ENCODE results near the gene SCGB2B2. TPM values are rescaled to one million over a fixed set of nuclear protein-coding genes. Genes with fewer than 3 reads are reported as not detected.
"Not testable (repeated sequence)": the region's sequence is repeated elsewhere in the genome, so short reads cannot be mapped to it uniquely, and the experiment has no call there.

Gene SCGB2B2
- polyA plus RNA-seq, 1 donor = 0.64 TPM

DNA sequence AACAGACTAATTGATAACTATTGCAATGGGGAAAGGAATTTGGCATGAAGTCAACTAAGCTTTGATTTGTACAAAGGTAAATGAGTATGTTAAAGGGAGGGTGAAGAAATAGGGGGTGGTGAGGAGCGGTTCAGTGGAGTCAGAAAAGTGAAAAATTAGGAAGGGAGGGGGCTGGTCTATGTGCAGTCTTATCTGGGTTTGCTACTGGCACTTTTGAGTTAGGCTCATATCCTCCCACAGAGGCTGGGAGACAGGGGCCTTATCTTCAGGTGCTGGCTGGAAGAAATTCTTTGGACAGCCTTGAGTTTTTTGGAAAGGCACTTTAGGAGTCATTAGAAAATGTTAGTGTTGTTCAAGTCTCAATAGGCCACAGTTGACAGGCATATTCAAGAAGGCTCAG, 11.6 kb upstream of the SCGB2B2 start:
- Histone ChIP-seq H3K9me3 (ENCODE audit: control insufficient read depth, low read depth, low read length) (peaks cover 11% of the 10 kb centered on the region), H3K27me3 (ENCODE audit: control insufficient read depth, insufficient read depth, low read length) (no peaks in the 10 kb centered on the region), H3K27ac (ENCODE audit: low read length) (no peak overlapping the region), H3K4me3 (ENCODE audit: low read length) (no peak overlapping the region), H3K4me1 (ENCODE audit: control insufficient read depth, insufficient read depth, low read length) (no peaks in the 10 kb centered on the region), H3K36me3 (ENCODE audit: control insufficient read depth, insufficient read depth, low read length) (peaks cover 8% of the 10 kb centered on the region)
- 100% methylated on average over 1 of the region's 1 CpG for WGBS (ENCODE audit: insufficient coverage, low lambda C conversion rate)
- DNase-seq = no peak

DNA sequence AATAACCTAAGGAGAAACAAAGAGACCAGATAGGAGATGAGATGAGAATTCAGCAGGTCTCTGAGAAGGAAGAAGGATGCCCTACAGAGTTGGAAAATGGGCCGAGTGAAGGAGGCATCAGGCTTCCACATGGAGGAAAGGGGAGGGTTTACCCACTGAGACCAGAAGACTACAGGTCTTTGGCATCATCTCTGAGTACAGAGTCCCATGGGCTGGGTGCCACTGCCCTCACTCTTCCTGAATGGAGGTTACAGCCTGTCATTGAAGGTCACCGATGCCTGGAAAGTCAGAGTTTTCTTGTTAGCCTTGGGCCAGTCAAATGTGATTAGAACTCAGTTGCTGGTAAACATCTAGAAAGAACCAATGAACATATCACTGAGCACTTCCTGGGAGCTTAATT, 10.4 kb upstream of the SCGB2B2 start:
- Histone ChIP-seq H3K4me3 (ENCODE audit: low read length) (no peak overlapping the region), H3K27ac (ENCODE audit: low read length) (no peak overlapping the region), H3K36me3 (ENCODE audit: control insufficient read depth, insufficient read depth, low read length) (peaks cover 14% of the 10 kb centered on the region), H3K9me3 (ENCODE audit: control insufficient read depth, low read depth, low read length) (peaks cover 18% of the 10 kb centered on the region), H3K4me1 (ENCODE audit: control insufficient read depth, insufficient read depth, low read length) (no peaks in the 10 kb centered on the region), H3K27me3 (ENCODE audit: control insufficient read depth, insufficient read depth, low read length) (no peaks in the 10 kb centered on the region)
- WGBS (ENCODE audit: insufficient coverage, low lambda C conversion rate) = no CpG with 5 or more reads among the region's 2 CpGs
- DNase-seq = no peak

DNA sequence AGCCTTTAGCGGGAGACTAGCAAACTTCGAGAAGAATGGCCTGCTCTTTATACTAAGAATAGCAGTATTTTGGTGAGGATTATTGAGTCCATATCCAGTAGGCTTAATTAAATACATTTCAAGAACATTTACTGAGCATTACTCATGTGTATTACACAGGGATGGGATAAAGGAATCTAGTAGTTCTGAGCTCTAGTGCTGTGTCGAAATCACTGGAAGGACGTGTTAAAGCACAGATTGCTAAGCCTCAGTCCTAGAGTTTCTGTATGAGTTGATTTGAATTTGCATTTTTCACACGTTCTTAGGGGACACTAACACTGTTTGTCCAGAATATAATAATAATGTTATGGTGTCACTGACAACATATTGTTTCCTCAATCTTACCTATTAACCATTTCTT, 9.5 kb upstream of the SCGB2B2 start:
- Histone ChIP-seq H3K27me3 (ENCODE audit: control insufficient read depth, insufficient read depth, low read length) (no peaks in the 10 kb centered on the region), H3K36me3 (ENCODE audit: control insufficient read depth, insufficient read depth, low read length) (peaks cover 20% of the 10 kb centered on the region), H3K27ac (ENCODE audit: low read length) (no peak overlapping the region), H3K4me3 (ENCODE audit: low read length) (no peak overlapping the region), H3K9me3 (ENCODE audit: control insufficient read depth, low read depth, low read length) (peaks cover 25% of the 10 kb centered on the region), H3K4me1 (ENCODE audit: control insufficient read depth, insufficient read depth, low read length) (no peaks in the 10 kb centered on the region)
- WGBS (ENCODE audit: insufficient coverage, low lambda C conversion rate) = 100% methylated on average over 1 of the region's 5 CpGs
- DNase-seq = no peak

DNA sequence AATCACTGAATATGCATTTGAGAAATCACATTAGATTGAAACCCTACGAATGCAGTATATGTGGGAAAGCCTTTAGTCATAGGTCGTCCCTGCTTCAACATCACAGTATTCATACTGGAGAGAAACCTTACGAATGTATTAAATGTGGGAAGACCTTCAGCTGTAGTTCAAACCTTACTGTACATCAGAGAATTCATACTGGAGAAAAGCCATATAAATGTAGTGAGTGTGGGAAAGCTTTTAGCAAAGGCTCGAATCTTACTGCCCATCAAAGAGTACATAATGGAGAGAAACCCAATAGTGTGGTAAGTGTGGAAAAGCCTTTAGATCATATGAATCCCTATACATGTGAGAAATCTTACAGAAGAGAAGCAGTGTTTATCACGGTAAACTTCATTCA, 8.3 kb upstream of the SCGB2B2 start:
- peaks cover 25% of the 10 kb centered on the region for H3K36me3 ChIP-seq (ENCODE audit: control insufficient read depth, insufficient read depth, low read length)
- not testable (repeated sequence) for H3K4me3 ChIP-seq (ENCODE audit: low read length); H3K27me3 ChIP-seq (ENCODE audit: control insufficient read depth, insufficient read depth, low read length); H3K27ac ChIP-seq (ENCODE audit: low read length); DNase-seq; H3K4me1 ChIP-seq (ENCODE audit: control insufficient read depth, insufficient read depth, low read length)
- peaks cover 27% of the 10 kb centered on the region for H3K9me3 ChIP-seq (ENCODE audit: control insufficient read depth, low read depth, low read length)
- no CpG with 5 or more reads among the region's 5 CpGs for WGBS (ENCODE audit: insufficient coverage, low lambda C conversion rate)

DNA sequence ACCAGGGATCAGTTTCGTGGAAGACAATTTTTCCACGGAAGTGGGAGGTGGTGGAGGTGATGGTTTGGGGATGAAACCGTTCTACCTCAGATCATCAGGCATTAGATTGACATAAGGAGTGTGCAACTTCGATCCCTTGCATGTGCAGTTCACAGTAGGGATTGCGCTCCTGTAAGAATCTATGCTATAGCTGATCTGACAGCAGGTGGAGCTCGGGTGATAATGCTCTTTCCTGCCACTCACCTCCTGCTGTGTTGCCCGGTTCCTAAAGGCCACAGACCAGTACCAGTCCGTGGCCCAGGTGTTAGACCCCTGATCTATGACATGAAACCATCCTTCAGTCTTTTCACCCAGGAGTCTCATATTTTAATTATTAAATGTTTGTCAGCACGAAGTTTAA, 4.5 kb upstream of the SCGB2B2 start:
- H3K36me3 ChIP-seq (ENCODE audit: control insufficient read depth, insufficient read depth, low read length) = peaks cover 42% of the 10 kb centered on the region
- DNase-seq = no peak
- no peaks in the 10 kb centered on the region for H3K27me3 ChIP-seq (ENCODE audit: control insufficient read depth, insufficient read depth, low read length)
- 93% methylated on average over 3 of the region's 9 CpGs for WGBS (ENCODE audit: insufficient coverage, low lambda C conversion rate)
- no peak overlapping the region for H3K4me3 ChIP-seq (ENCODE audit: low read length)
- H3K27ac ChIP-seq (ENCODE audit: low read length) = no peak overlapping the region
- peaks cover 8% of the 10 kb centered on the region for H3K4me1 ChIP-seq (ENCODE audit: control insufficient read depth, insufficient read depth, low read length)
- H3K9me3 ChIP-seq (ENCODE audit: control insufficient read depth, low read depth, low read length) = peaks cover 35% of the 10 kb centered on the region

DNA sequence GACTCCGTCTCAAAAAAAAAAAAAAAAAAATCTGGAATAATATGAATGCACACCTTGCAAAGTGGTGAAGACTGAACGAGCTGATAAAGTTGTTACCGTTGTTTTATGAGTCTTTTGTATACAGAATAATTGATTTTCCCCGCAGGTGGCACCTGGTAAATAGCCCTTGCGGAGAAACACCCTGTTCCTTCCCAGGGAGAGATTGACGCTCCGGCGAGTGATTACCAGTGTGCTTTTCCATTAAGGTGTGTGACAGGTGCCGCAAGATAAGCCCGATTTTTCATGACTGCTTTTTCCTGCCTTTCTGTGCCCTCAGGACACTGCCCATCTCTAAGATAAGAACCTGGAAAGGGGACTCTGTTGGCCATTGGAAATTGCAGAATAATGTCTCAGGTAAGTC, 1.5 kb upstream of the SCGB2B2 start:
- Histone ChIP-seq H3K27me3 (ENCODE audit: control insufficient read depth, insufficient read depth, low read length) (no peaks in the 10 kb centered on the region), H3K27ac (ENCODE audit: low read length) (no peak overlapping the region), H3K36me3 (ENCODE audit: control insufficient read depth, insufficient read depth, low read length) (peaks cover 33% of the 10 kb centered on the region), H3K9me3 (ENCODE audit: control insufficient read depth, low read depth, low read length) (peaks cover 26% of the 10 kb centered on the region), H3K4me3 (ENCODE audit: low read length) (peak overlapping the region; percentile 81), H3K4me1 (ENCODE audit: control insufficient read depth, insufficient read depth, low read length) (peaks cover 21% of the 10 kb centered on the region)
- WGBS (ENCODE audit: insufficient coverage, low lambda C conversion rate) = no CpG with 5 or more reads among the region's 10 CpGs
- DNase-seq = peak in 1 of 2 donors; percentile 17

DNA sequence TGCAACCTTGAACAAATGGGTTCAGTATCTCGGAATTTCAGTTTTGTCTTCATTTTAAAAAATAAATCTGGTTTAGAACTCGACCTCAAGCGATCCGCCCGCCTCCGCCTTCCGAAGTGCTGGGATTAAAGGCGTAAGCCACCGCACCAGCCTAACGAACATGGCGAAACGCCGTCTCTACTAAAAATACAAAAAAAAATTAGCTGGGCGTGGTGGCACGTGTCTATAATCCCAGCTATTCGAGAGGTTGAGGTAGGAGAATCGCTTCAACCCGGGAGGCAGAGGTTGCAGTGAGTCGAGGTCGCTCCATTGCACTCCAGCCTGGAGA, 1.1 kb upstream of the SCGB2B2 start:
- H3K9me3 ChIP-seq (ENCODE audit: control insufficient read depth, low read depth, low read length) = peaks cover 24% of the 10 kb centered on the region
- no CpG with 5 or more reads among the region's 20 CpGs for WGBS (ENCODE audit: insufficient coverage, low lambda C conversion rate)
- peaks cover 31% of the 10 kb centered on the region for H3K36me3 ChIP-seq (ENCODE audit: control insufficient read depth, insufficient read depth, low read length)
- H3K4me3 ChIP-seq (ENCODE audit: low read length) = peak overlapping the region; percentile 81
- DNase-seq = peak in 1 of 2 donors; percentile 16
- H3K27ac ChIP-seq (ENCODE audit: low read length) = peak overlapping the region; percentile 97
- peaks cover 25% of the 10 kb centered on the region for H3K4me1 ChIP-seq (ENCODE audit: control insufficient read depth, insufficient read depth, low read length)
- H3K27me3 ChIP-seq (ENCODE audit: control insufficient read depth, insufficient read depth, low read length) = no peaks in the 10 kb centered on the region

DNA sequence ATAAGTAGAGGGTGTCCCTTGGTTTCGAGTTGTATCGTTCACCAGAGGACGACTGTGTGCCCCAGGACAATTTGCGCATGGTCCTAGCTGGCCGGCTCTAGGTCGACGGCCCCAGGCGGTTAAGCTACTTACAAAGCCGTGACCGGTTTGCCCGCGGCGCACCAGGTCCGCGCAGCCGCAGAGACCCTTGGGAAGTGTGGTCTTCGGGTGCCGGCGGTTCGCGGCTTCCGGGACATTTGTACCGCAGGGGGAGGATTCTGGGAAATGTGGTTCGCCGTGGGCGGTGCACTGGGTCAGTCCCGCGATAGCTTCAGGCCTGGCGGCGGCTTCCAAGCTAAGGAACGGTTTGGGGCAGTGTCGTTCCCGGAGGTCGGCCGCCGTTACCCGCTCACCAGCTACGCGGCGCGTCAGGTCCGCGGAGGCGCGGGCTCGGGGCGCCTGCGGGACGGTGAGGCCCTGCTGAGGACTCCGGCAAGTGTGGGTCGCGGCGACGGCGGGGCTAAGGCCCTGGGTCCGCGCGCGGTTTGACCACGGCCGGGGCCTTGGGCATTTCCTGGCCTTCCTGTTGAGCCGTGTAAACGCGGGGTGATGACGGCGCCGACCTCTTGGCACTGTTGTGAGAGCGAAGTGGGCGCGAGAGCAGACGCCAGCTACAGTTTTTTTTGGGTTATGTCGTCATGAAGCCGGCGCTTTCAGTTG, 576 bp upstream of the SCGB2B2 start, which contains the start of gene ZNF302:
Gene ZNF302, plus strand, starts transcription at position 293 of the 699 bp plus-strand sequence. CDS start 1,127 bp downstream, outside the sequence.
- Histone ChIP-seq H3K36me3 (ENCODE audit: control insufficient read depth, insufficient read depth, low read length) (peaks cover 27% of the 10 kb centered on the region), H3K4me1 (ENCODE audit: control insufficient read depth, insufficient read depth, low read length) (peaks cover 26% of the 10 kb centered on the region), H3K9me3 (ENCODE audit: control insufficient read depth, low read depth, low read length) (peaks cover 21% of the 10 kb centered on the region), H3K27me3 (ENCODE audit: control insufficient read depth, insufficient read depth, low read length) (no peaks in the 10 kb centered on the region), H3K27ac (ENCODE audit: low read length) (peak within 1 kb of the TSS; percentile 97), H3K4me3 (ENCODE audit: low read length) (peak within 1 kb of the TSS; percentile 81)
- DNase-seq = peak; percentile 98 to 99
- no CpG with 5 or more reads among the region's 74 CpGs for WGBS (ENCODE audit: insufficient coverage, low lambda C conversion rate)

DNA sequence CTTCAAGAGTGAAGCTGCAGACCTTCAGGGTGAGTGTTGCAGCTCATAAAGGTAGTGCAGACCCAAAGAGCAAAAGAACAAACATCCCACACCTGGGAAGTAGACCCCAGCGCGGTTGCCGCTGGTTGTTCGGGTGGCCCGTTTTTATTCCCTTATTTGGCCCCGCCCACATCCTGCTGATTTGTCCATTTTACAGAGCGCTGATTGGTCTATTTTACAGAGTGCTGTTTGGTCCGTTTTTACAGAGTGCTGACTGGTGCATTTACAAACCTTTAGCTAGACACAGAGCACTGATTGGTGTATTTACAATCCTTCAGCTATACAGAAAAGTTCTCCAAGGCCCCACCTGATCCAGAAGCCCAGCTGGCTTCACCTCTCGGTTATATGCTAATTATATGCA, 1.0 kb downstream of the SCGB2B2 start:
- 100% methylated on average over 1 of the region's 9 CpGs for WGBS (ENCODE audit: insufficient coverage, low lambda C conversion rate)
- Histone ChIP-seq H3K36me3 (ENCODE audit: control insufficient read depth, insufficient read depth, low read length) (peaks cover 19% of the 10 kb centered on the region), H3K27me3 (ENCODE audit: control insufficient read depth, insufficient read depth, low read length) (no peaks in the 10 kb centered on the region), H3K9me3 (ENCODE audit: control insufficient read depth, low read depth, low read length) (peaks cover 12% of the 10 kb centered on the region), H3K4me3 (ENCODE audit: low read length) (no peak overlapping the region), H3K27ac (ENCODE audit: low read length) (no peak overlapping the region), H3K4me1 (ENCODE audit: control insufficient read depth, insufficient read depth, low read length) (peaks cover 26% of the 10 kb centered on the region)
- no peak for DNase-seq

DNA sequence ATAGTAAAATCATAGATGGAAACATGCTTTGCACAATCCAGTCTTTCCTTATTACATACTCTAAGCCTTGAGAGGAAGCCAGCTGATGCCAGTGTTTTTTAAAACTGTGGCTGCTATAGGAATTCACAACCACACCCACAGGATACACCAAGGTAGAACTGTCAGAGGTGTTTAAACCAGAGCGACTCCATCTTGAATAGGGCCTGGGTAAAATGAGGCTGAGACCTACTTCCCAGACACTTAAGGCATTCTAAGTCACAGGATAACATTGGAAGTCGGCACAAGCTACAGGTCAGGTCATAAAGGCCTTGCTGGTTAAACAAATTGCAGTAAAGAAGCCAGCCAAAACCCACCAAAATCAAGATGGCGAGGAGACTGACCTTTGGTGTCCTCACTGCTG, 1.7 kb downstream of the SCGB2B2 start:
- no peak overlapping the region for H3K27ac ChIP-seq (ENCODE audit: low read length)
- no peaks in the 10 kb centered on the region for H3K27me3 ChIP-seq (ENCODE audit: control insufficient read depth, insufficient read depth, low read length)
- H3K36me3 ChIP-seq (ENCODE audit: control insufficient read depth, insufficient read depth, low read length) = peaks cover 16% of the 10 kb centered on the region
- WGBS (ENCODE audit: insufficient coverage, low lambda C conversion rate) = no CpG with 5 or more reads among the region's 3 CpGs
- no peak for DNase-seq
- H3K9me3 ChIP-seq (ENCODE audit: control insufficient read depth, low read depth, low read length) = peaks cover 12% of the 10 kb centered on the region
- H3K4me1 ChIP-seq (ENCODE audit: control insufficient read depth, insufficient read depth, low read length) = peaks cover 26% of the 10 kb centered on the region
- no peak overlapping the region for H3K4me3 ChIP-seq (ENCODE audit: low read length)

DNA sequence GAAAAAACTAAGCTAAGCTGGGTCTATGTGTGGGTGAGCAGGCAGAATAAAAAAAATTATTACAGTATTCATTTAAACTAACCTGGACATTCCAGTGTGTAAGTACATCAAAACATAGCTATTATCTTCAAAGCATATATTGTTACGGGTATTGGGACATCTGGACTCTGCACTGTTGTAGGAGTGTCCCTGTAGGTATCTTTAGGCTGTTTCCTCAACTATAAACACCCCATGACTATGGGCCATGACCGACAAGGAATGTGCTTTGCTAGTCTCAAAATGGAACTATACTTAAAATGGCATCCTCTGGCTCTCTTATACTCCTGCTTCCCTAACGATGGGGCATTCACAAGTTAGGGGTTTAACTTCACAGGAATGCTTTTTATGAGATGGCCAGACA, 3.4 kb downstream of the SCGB2B2 start:
- Histone ChIP-seq H3K4me3 (ENCODE audit: low read length) (no peak overlapping the region), H3K9me3 (ENCODE audit: control insufficient read depth, low read depth, low read length) (peaks cover 4% of the 10 kb centered on the region), H3K27me3 (ENCODE audit: control insufficient read depth, insufficient read depth, low read length) (no peaks in the 10 kb centered on the region), H3K36me3 (ENCODE audit: control insufficient read depth, insufficient read depth, low read length) (no peaks in the 10 kb centered on the region), H3K4me1 (ENCODE audit: control insufficient read depth, insufficient read depth, low read length) (peaks cover 24% of the 10 kb centered on the region), H3K27ac (ENCODE audit: low read length) (peak overlapping the region; percentile 86)
- peak; percentile 86 to 92 for DNase-seq
- no CpG with 5 or more reads among the region's 3 CpGs for WGBS (ENCODE audit: insufficient coverage, low lambda C conversion rate)

All from large intestine (tissue), 3 donors.